HepG2 (cell line): ENCODE results near the gene SMARCA2. TPM values are rescaled to one million over a fixed set of nuclear protein-coding genes. Genes with fewer than 3 reads are reported as not detected.

ENCODE experiments used
- ATAC-seq: fragments of 200-7000 bp; cut with Tn5 transposase; 3 replicates; pipeline ENCODE4 v1.9.1; 2020; ENCODE audit warnings: mild to moderate bottlenecking, moderate library complexity
- BruUV-seq: library from RNA; stranded (reverse); fragments of 400-500 nt; replicated peaks from 2 replicates; lab custom pipeline; 2021; lab: Mats Ljungman, UMichigan
- CTCF ChIA-PET: fragments of 300-600 bp; formaldehyde crosslinking; extraction: SDS; loops from one replicate; lab custom pipeline; 2021; ENCODE audit warnings: low total read pairs, inconsistent platforms, low intra/inter-chr PET ratio; lab: Yijun Ruan, JAX
- POLR2A ChIA-PET: fragments of 350-600 bp; sonication (Branson Sonifier 250); formaldehyde crosslinking; loops from one replicate; lab custom pipeline; 2020; ENCODE audit warnings: antibody characterized with exemption, inconsistent platforms; lab: Yijun Ruan, JAX
- DNase-seq: peaks from one replicate; pipeline ENCODE4 v3.0.0-alpha.2; 2015; ENCODE audit warnings: low spot score
- FAIRE-seq: peaks from 3 replicates; lab custom pipeline; 2011; peaks lifted over from hg19 to GRCh38; lab: Jason Lieb, UNC
- H2AFZ ChIP-seq: one replicate; pipeline ENCODE4 v1.6.1; 2011; ENCODE audit warnings: low read length, inconsistent platforms
- H3K27ac ChIP-seq: fragments of 300-600 bp; 3 replicates; pipeline ENCODE4 v1.8.0; 2011; ENCODE audit warnings: mixed run types, mild to moderate bottlenecking, mixed read lengths, low read length, inconsistent platforms; ENCODE audit not compliant: insufficient read depth; ENCODE audit errors: extremely low read length
- H3K27me3 ChIP-seq, 2 experiments: fragments of 200-600 bp in 1 of 2; 2 replicates in 1 of 2; 3 replicates in 1 of 2; pipeline versions ENCODE4 v1.6.0 to v1.8.0; 2011; ENCODE audit warnings: low read length in 2 of 2, mild to moderate bottlenecking in 2 of 2, moderate library complexity in 2 of 2, inconsistent platforms in 1 of 2; ENCODE audit not compliant: insufficient read depth in 2 of 2, control insufficient read depth in 1 of 2
- H3K36me3 ChIP-seq, 2 experiments: fragments of 200-600 bp in 1 of 2; replicated peaks in 1 of 2; 2 replicates in 1 of 2; 3 replicates in 1 of 2; pipeline versions ENCODE4 v1.5.1 to v1.8.0; 2011; ENCODE audit warnings: low read length in 2 of 2, inconsistent platforms in 1 of 2; ENCODE audit not compliant: insufficient read depth in 2 of 2, control insufficient read depth in 1 of 2
- H3K4me1 ChIP-seq: 2 replicates; pipeline ENCODE4 v1.5.1; 2012; ENCODE audit warnings: low read length, inconsistent platforms; ENCODE audit not compliant: insufficient read depth
- H3K4me2 ChIP-seq: 2 replicates; pipeline ENCODE4 v1.6.0; 2011; ENCODE audit warnings: low read depth, low read length, inconsistent platforms
- H3K4me3 ChIP-seq, 3 experiments: fragments of 200-600 bp in 1 of 3; sonication (generic), shearing (Covaris generic) in 1 of 3; replicated peaks in 1 of 3; 2 replicates each; pipeline ENCODE4 v1.5.1; 2011 to 2016; ENCODE audit warnings: low read length in 3 of 3, inconsistent platforms in 2 of 3, low read depth in 2 of 3, mild to moderate bottlenecking in 2 of 3, control low read depth in 1 of 3, mixed read lengths in 1 of 3; ENCODE audit not compliant: insufficient read depth in 1 of 3
- H3K79me2 ChIP-seq: one replicate; pipeline ENCODE4 v1.6.1; 2011; ENCODE audit warnings: low read length, inconsistent platforms; ENCODE audit not compliant: insufficient read depth
- H3K9ac ChIP-seq: 2 replicates; pipeline ENCODE4 v1.6.0; 2011; ENCODE audit warnings: mild to moderate bottlenecking, low read depth, low read length, inconsistent platforms; ENCODE audit not compliant: insufficient read depth
- H3K9me3 ChIP-seq: 2 replicates; pipeline ENCODE4 v1.5.1; 2012; ENCODE audit warnings: mild to moderate bottlenecking, low read length
- H4K20me1 ChIP-seq: 2 replicates; pipeline ENCODE4 v1.6.0; 2011; ENCODE audit warnings: inconsistent platforms, mild to moderate bottlenecking, low read length, moderate library complexity; ENCODE audit not compliant: insufficient read depth
- EZH2 ChIP-seq: conservative IDR thresholded peaks from 2 replicates; pipeline ENCODE4 v1.6.1; 2012; ENCODE audit warnings: mild to moderate bottlenecking, low read depth, low read length, moderate library complexity
- FOXJ3 ChIP-seq: sonication (generic); formaldehyde crosslinking; IDR thresholded peaks from 2 replicates; pipeline ENCODE4 v1.4.0; 2020; ENCODE audit warnings: missing genetic modification reagents, mild to moderate bottlenecking, borderline replicate concordance
- MAFF ChIP-seq: IDR thresholded peaks from 2 replicates; pipeline ENCODE4 v1.6.1; 2011; ENCODE audit warnings: low read depth, low read length, improper control_type of control experiment
- NRL ChIP-seq: sonication (generic); formaldehyde crosslinking; IDR thresholded peaks from 2 replicates; pipeline ENCODE4 v1.5.0; 2020; ENCODE audit warnings: missing genetic modification reagents, mild to moderate bottlenecking, moderate library complexity, borderline replicate concordance
- POLR2AphosphoS2 ChIP-seq: IDR thresholded peaks from 2 replicates; pipeline ENCODE4 v1.6.1; 2011; ENCODE audit warnings: low read depth, low read length, improper control_type of control experiment
- POLR2G ChIP-seq: fragments of 200-400 bp; formaldehyde crosslinking; IDR thresholded peaks from 2 replicates; pipeline ENCODE4 v1.6.1; 2018; ENCODE audit warnings: mild to moderate bottlenecking, low read depth, low read length, moderate library complexity
- PREB ChIP-seq: sonication (generic); formaldehyde crosslinking; IDR thresholded peaks from 2 replicates; pipeline ENCODE4 v1.4.0; 2020; ENCODE audit warnings: missing genetic modification reagents
- RAD21 ChIP-seq: fragments of 450-650 bp; formaldehyde crosslinking; IDR thresholded peaks from 2 replicates; pipeline ENCODE4 v1.5.0; 2020; ENCODE audit warnings: mild to moderate bottlenecking
- RNF219 ChIP-seq: sonication (generic); formaldehyde crosslinking; IDR thresholded peaks from 2 replicates; pipeline ENCODE4 v1.5.0; 2020; ENCODE audit warnings: mild to moderate bottlenecking, missing genetic modification reagents
- SMC3 ChIP-seq: IDR thresholded peaks from 2 replicates; pipeline ENCODE4 v1.6.1; 2011; ENCODE audit warnings: low read length, improper control_type of control experiment
- ZBTB38 ChIP-seq: sonication (generic); formaldehyde crosslinking; IDR thresholded peaks from 2 replicates; pipeline ENCODE4 v1.5.1; 2020; ENCODE audit warnings: mild to moderate bottlenecking, missing genetic modification reagents
- ZNF143 ChIP-seq: sonication (generic); formaldehyde crosslinking; IDR thresholded peaks from 2 replicates; pipeline ENCODE4 v1.4.0; 2020; ENCODE audit warnings: missing genetic modification reagents
- ZNF18 ChIP-seq: sonication (generic); formaldehyde crosslinking; IDR thresholded peaks from 2 replicates; pipeline ENCODE4 v1.8.0; 2022; ENCODE audit warnings: mild to moderate bottlenecking, missing genetic modification reagents; ENCODE audit not compliant: insufficient replicate concordance
- ZNF232 ChIP-seq: sonication (generic); formaldehyde crosslinking; IDR thresholded peaks from 2 replicates; pipeline ENCODE4 v1.4.0; 2020; ENCODE audit warnings: missing genetic modification reagents, borderline replicate concordance
- ZNF432 ChIP-seq: sonication (generic); formaldehyde crosslinking; IDR thresholded peaks from 2 replicates; pipeline ENCODE4 v1.5.0; 2020; ENCODE audit warnings: missing genetic modification reagents, mild to moderate bottlenecking, borderline replicate concordance
- ZNF839 ChIP-seq: sonication (generic); formaldehyde crosslinking; IDR thresholded peaks from 2 replicates; pipeline ENCODE4 v1.4.0; 2020; ENCODE audit warnings: missing genetic modification reagents, mild to moderate bottlenecking, borderline replicate concordance
- ZSCAN22 ChIP-seq: sonication (generic); formaldehyde crosslinking; IDR thresholded peaks from 2 replicates; pipeline ENCODE4 v1.4.0; 2020; ENCODE audit warnings: mild to moderate bottlenecking, missing genetic modification reagents
- WGBS: methylation state at CpG from one replicate; pipeline ENCODE4 v1.1.6; 2017; ENCODE audit warnings: low lambda C conversion rate; 5-methylcytosine and 5-hydroxymethylcytosine counted together
- in situ Hi-C: cut with HindIII; loops from 2 replicates; pipeline ENCODE4 v1.10.0; 2017; ENCODE audit warnings: low pct_unique_long_range_greater_than_20kb; ENCODE audit not compliant: extremely low pct_ligation_motif_present
- intact Hi-C: fragments of 100-400 bp; cut with micrococcal nuclease; formaldehyde crosslinking; loops from one replicate; pipeline ENCODE4 v1.10.0; 2022; ENCODE audit not compliant: unreplicated experiment
- polyA plus RNA-seq, 8 experiments: library from polyadenylated mRNA; depleted of rRNA in 3 of 8; stranded (reverse) in 7 of 8; unstranded in 1 of 8; fragments of >200 nt; fragmentation: Illumina TruSeq in 4 of 8; extraction: Trizol in 4 of 8; gene quantifications; 2 replicates each; pipeline versions ENCODE4 v1.2.1 to v1.2.3, GENCODE V29; 2011 to 2016; ENCODE audit warnings: low read depth in 4 of 8, missing spikeins in 1 of 8, mixed read lengths in 1 of 8; ENCODE audit not compliant: insufficient read depth in 1 of 8
- total RNA-seq, 5 experiments: library from RNA; depleted of rRNA; stranded (reverse); fragments of >200 nt; fragmentation: Illumina TruSeq; extraction: Trizol; gene quantifications; 2 replicates each; pipeline ENCODE4 v1.2.3, GENCODE V29; 2016; ENCODE audit warnings: low read depth in 1 of 5
- TF ChIP-seq, protein P1 (sequence below): sonication (generic); formaldehyde crosslinking; IDR thresholded peaks from 2 replicates; pipeline ENCODE4 v1.4.0; 2020; ENCODE audit warnings: missing genetic modification reagents, mild to moderate bottlenecking, borderline replicate concordance

SMARCA2 gene
- total and polyA plus RNA-seq, 2 of the 13 experiments (the other 11 are each of a cell fraction or from before 2014, with no cell fraction given), result 22.5 to 23.7 TPM

- TF ChIP-seq RAD21 (CRISPR knock-in tag) (peak; percentile 31; the same call in 1 of the 2 replicates), MAFF (no peak), POLR2AphosphoS2 (no peak), SMC3 (peak; percentile 46)
These were observed 117.4 kb downstream of the SMARCA2 start (continued) for GRCh38 chr9:2132484-2133082.

GRCh38 chr9:2134391-2134790, 119.2 kb downstream of the SMARCA2 start:
- Histone ChIP-seq H3K9ac (no peak overlapping the region), H3K27ac (no peak overlapping the region), H2AFZ (no peak overlapping the region), H3K27me3 (no peaks in the 10 kb centered on the region), H3K4me1 (no peaks in the 10 kb centered on the region), H3K4me3 (no peak overlapping the region), H3K4me2 (no peak overlapping the region), H3K79me2 (no peaks in the 10 kb centered on the region), H4K20me1 (no peaks in the 10 kb centered on the region), H3K9me3 (no peaks in the 10 kb centered on the region), H3K36me3 (peaks cover 0 to 1% of the 10 kb centered on the region in 2 experiments; a peak in 1 of 5 replicates)
- BruUV-seq, result no TSS peak
- POLR2A ChIA-PET, result no interaction called here
- ATAC-seq (no peak), DNase-seq (no peak), FAIRE-seq (no peak)
- intact Hi-C loops, result loop anchor here (10.0 kb wide), 1 partner anchor 590 kb away; no protein-coding TSS in a partner anchor
- CTCF ChIA-PET, result no interaction called here
- WGBS, result 87% methylated on average over 2 of the region's 2 CpGs
- in situ Hi-C loops, result no loop called here
- TF ChIP-seq NRL (no peak), ZNF432 (no peak), PREB (CRISPR knock-in tag) (no peak), POLR2G (no peak), RNF219 (CRISPR knock-in tag) (no peak), ZNF839 (CRISPR knock-in tag) (no peak), EZH2 (no peak), ZSCAN22 (CRISPR knock-in tag) (no peak), ZNF232 (CRISPR knock-in tag) (no peak), ZNF143 (CRISPR knock-in tag) (no peak), FOXJ3 (CRISPR knock-in tag) (no peak), ZNF18 (CRISPR knock-in tag) (no peak), ZBTB38 (CRISPR knock-in tag) (no peak)
- TF ChIP-seq, protein P1, sequence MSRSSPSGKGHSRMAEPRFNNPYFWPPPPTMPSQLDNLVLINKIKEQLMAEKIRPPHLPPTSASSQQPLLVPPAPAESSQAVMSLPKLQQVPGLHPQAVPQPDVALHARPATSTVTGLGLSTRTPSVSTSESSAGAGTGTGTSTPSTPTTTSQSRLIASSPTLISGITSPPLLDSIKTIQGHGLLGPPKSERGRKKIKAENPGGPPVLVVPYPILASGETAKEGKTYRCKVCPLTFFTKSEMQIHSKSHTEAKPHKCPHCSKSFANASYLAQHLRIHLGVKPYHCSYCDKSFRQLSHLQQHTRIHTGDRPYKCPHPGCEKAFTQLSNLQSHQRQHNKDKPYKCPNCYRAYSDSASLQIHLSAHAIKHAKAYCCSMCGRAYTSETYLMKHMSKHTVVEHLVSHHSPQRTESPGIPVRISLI, result no peak
